ENCODE results near the gene NEURL2. TPM values are rescaled to one million over a fixed set of nuclear protein-coding genes. Genes with fewer than 3 reads are reported as not detected.
"Not testable (repeated sequence)": the region's sequence is repeated elsewhere in the genome, so short reads cannot be mapped to it uniquely, and the experiment has no call there.

The NEURL2 gene
- total RNA-seq, 3 donors from 2014 or later: 7.5 to 9.7 (median 8.8) TPM

DNA sequence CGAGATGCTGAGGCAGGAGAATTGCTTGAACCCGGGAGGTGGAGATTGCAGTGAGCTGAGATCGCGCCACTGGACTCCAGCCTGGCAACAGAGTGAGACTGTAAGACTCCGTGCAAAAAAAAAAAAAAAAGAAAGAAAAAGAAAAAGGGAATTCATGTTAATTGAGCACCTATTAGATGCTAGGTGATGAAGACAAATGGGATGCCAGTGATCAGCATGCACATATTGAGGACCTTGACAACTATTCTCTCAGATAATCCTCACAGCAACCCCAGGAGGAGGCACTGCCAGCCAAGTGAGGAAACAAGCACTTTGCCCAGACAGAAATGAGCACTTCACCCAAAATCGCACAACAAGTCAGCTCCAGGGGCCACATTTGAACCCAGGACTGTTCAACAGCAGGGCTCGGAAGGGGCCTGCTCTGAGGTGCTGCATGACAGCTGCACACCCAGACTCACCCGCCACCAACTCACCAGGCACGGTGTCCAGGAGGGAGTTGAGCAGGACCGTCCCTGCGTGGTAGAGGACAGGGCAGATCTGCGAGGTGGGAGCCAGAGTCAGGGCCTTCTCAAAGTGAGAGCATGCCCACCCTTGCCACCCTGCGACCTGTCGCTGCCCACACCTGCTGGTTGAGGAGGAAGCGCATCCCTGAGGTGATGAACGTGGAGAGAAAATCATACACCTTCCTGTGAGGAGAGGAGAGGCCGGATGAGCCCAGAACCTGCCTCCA lies 16.4 kb upstream of the NEURL2 start:
- DNase-seq (ENCODE audit: low spot score in 2 of 2): no peak
- H3K9me3 ChIP-seq: no peaks in the 10 kb centered on the region
- no peaks in the 10 kb centered on the region for H3K4me1 ChIP-seq
- TF ChIP-seq, protein P1, sequence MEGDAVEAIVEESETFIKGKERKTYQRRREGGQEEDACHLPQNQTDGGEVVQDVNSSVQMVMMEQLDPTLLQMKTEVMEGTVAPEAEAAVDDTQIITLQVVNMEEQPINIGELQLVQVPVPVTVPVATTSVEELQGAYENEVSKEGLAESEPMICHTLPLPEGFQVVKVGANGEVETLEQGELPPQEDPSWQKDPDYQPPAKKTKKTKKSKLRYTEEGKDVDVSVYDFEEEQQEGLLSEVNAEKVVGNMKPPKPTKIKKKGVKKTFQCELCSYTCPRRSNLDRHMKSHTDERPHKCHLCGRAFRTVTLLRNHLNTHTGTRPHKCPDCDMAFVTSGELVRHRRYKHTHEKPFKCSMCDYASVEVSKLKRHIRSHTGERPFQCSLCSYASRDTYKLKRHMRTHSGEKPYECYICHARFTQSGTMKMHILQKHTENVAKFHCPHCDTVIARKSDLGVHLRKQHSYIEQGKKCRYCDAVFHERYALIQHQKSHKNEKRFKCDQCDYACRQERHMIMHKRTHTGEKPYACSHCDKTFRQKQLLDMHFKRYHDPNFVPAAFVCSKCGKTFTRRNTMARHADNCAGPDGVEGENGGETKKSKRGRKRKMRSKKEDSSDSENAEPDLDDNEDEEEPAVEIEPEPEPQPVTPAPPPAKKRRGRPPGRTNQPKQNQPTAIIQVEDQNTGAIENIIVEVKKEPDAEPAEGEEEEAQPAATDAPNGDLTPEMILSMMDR (IDR thresholded peaks at IDR 0.05): no peak
- no peak for TF ChIP-seq POLR2A (IDR thresholded peaks at IDR 0.05)
- TF ChIP-seq POLR2AphosphoS5 (IDR thresholded peaks at IDR 0.05): no peak
- H3K27me3 ChIP-seq: no peaks in the 10 kb centered on the region
- intact Hi-C loops (cut with DNase I; ENCODE audit: low total_unique reads): no loop called here
- no peak overlapping the region for H3K4me3 ChIP-seq
- no peaks in the 10 kb centered on the region for H3K36me3 ChIP-seq
- H3K27ac ChIP-seq: no peak overlapping the region

DNA sequence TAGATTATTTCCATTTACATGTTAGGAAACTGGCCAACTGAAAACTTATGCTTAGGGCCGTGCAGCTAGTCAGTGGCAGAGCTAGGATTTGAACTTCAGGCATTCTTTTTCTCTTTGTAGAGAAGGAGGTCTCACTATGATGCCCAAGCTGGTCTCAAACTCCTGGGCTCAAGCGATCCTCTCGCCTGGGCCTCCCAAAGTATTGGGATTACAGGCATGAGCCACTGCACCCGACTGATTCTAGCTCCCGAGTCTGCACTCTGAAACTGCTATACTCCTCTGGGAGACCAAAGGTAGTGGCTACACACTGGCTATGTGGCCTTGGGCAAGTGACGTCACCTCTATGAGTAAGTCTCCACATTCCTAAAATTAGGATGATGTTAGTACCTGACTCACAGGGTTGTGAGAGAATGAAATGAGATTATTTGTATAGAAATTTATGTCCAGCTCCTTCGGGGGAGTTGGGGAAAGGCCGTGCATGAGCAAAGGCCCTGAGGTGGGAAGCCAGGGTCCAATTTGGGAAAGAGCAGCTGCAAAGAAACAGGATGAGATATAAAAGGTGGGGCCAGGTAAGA lies 14.6 kb upstream of the NEURL2 start:
- intact Hi-C loops (cut with DNase I; ENCODE audit: low total_unique reads): no loop called here
- Histone ChIP-seq H3K27me3 (no peaks in the 10 kb centered on the region), H3K4me3 (no peak overlapping the region), H3K27ac (no peak overlapping the region), H3K36me3 (no peaks in the 10 kb centered on the region), H3K9me3 (no peaks in the 10 kb centered on the region), H3K4me1 (no peaks in the 10 kb centered on the region)
- DNase-seq (ENCODE audit: low spot score in 2 of 2): no peak
- TF ChIP-seq POLR2AphosphoS5 (IDR thresholded peaks at IDR 0.05) (no peak), POLR2A (IDR thresholded peaks at IDR 0.05) (no peak)
- TF ChIP-seq, protein P1 (IDR thresholded peaks at IDR 0.05): no peak

DNA sequence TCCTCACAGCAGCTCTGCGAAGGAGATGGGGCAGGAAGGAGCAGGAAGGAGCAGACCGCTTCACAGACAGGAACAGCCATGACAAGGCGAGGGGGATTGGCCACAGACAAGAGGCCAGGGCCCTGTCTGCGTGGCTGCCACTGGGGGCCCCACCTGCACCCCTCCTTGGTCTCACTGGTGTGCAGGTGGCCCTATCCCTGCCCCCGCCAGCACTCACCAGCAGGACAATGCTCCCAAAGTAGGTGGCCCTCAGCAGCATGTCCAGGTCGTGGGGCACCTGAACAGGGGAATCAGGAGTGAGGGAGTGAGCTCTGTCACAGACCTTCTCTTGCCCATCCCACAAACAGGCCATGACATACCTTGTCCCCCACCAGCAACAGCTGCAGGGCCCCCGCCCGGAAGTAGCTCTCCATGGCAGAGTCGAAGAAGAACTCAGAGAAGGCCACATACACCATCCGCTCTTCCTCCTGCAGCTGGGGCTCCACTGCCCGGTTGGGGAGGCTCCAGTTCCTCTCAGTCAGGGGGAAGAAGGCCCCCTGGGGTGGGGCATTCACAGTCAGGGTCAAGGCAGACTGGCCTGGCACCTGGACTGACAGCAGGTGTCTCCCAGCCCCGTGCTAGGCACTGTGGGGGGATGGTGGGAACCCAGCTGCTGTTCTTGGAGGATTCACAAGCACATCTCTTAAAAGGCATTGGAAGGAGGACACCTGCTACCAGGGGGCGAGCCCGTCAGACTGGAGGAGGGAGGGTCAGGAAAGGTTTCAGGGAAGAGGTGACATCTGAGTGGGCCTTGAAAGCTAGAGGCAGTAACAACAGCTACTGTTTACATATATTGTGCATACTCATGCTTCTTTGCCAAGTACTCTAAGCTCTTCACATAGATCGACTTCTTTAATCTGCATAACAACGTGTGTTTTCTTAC lies 13.8 kb upstream of the NEURL2 start:
- Histone ChIP-seq H3K27ac (no peak overlapping the region), H3K4me1 (no peaks in the 10 kb centered on the region), H3K27me3 (no peaks in the 10 kb centered on the region), H3K9me3 (no peaks in the 10 kb centered on the region), H3K36me3 (no peaks in the 10 kb centered on the region), H3K4me3 (no peak overlapping the region)
- no peak for DNase-seq (ENCODE audit: low spot score in 2 of 2)
- intact Hi-C loops (cut with DNase I; ENCODE audit: low total_unique reads): no loop called here
- TF ChIP-seq POLR2A (IDR thresholded peaks at IDR 0.05) (no peak), POLR2AphosphoS5 (IDR thresholded peaks at IDR 0.05) (no peak)
- TF ChIP-seq, protein P1 (IDR thresholded peaks at IDR 0.05): no peak

DNA sequence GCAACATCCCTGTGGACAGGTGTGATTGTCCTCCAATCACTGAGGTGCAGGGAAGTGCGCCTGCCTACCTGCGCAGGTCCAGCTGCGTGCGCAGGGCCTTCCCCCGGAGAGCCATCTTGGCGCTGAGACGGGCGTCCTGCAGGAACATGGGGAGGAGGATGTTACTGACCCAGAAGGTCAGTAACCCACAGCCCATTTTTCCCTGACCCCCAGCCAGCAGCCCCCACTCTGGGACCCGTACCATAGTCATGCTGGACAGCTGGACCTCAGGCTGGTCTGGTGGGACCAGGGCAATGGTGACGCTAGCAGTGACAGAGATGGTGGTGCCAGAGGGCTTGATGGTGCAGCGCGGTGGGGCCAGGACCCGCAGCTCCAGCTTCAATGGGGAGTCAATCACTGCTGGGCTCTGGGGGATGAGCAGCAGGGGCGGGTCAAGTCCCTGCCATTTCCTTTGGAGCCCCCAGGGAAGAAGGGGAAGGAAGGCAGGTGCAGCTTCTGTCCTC lies 11.2 kb upstream of the NEURL2 start:
- Histone ChIP-seq H3K36me3 (no peaks in the 10 kb centered on the region), H3K27me3 (no peaks in the 10 kb centered on the region), H3K27ac (no peak overlapping the region), H3K4me1 (no peaks in the 10 kb centered on the region), H3K4me3 (no peak overlapping the region), H3K9me3 (no peaks in the 10 kb centered on the region)
- TF ChIP-seq, protein P1 (IDR thresholded peaks at IDR 0.05): no peak
- TF ChIP-seq POLR2AphosphoS5 (IDR thresholded peaks at IDR 0.05) (no peak), POLR2A (IDR thresholded peaks at IDR 0.05) (no peak)
- no peak for DNase-seq (ENCODE audit: low spot score in 2 of 2)
- intact Hi-C loops (cut with DNase I; ENCODE audit: low total_unique reads): no loop called here

DNA sequence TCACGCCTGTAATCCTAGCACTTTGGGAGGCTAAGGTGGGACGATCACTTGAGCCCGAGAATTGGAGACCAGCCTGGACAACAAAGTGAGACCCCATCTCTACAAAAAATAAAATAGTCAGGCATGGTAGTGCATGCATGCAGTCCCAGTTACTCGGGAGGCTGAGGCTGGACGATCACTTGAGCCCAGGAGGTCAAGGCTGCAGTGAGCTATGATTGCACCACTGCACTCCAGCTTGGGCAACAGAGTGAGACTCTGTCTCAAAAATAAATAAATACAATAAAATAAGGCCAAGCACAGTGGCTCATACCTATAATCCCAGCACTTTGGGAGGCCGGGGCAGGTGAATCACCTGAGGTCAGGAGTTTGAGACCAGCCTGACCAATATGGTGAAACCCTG lies 10.3 kb upstream of the NEURL2 start:
- intact Hi-C loops (cut with DNase I; ENCODE audit: low total_unique reads); H3K4me3 ChIP-seq; DNase-seq (ENCODE audit: low spot score in 2 of 2); H3K36me3 ChIP-seq; H3K27ac ChIP-seq; H3K27me3 ChIP-seq; H3K9me3 ChIP-seq; H3K4me1 ChIP-seq: not testable (repeated sequence)
